HG02870 (cell line): ENCODE measurements around the gene RAD9A.
"Not testable (repeated sequence)": the region's sequence is repeated elsewhere in the genome, so short reads cannot be mapped to it uniquely, and the experiment has no call there.

Experiments used
- ATAC-seq: cut with Tn5 transposase; IDR thresholded peaks from one replicate; pipeline ENCODE4 v1.9.1; 2021; ENCODE audit warnings: mild to moderate bottlenecking, moderate library complexity; ENCODE audit not compliant: unreplicated experiment

The RAD9A gene

GRCh38 chr11:67421430-67422031 is 29.7 kb downstream of the RAD9A start:
- no peak for ATAC-seq

- no peak for ATAC-seq
Measured at GRCh38 chr11:67422891-67423290, 31.1 kb downstream of the RAD9A start.

- ATAC-seq = no peak
Measured at GRCh38 chr11:67423466-67423865, 31.7 kb downstream of the RAD9A start.

GRCh38 chr11:67423891-67424613 is 32.3 kb downstream of the RAD9A start:
- no peak for ATAC-seq

- ATAC-seq = not testable (repeated sequence)
Measured at GRCh38 chr11:67427364-67427859, 35.6 kb downstream of the RAD9A start.

GRCh38 chr11:67428052-67429001 is 36.5 kb downstream of the RAD9A start, which contains the start of gene RPS6KB2:
RPS6KB2 (plus strand) TSS chr11:67428494; CDS start chr11:67428546, 52 bp downstream.
- peak; percentile 82 for ATAC-seq

GRCh38 chr11:67429038-67429668 is 37.4 kb downstream of the RAD9A start:
- ATAC-seq = no peak

GRCh38 chr11:67429722-67430121 is 37.9 kb downstream of the RAD9A start:
- no peak for ATAC-seq

GRCh38 chr11:67431346-67432249 is 39.8 kb downstream of the RAD9A start:
- ATAC-seq = no peak

GRCh38 chr11:67432655-67433349 is 41.0 kb downstream of the RAD9A start:
- no peak for ATAC-seq

- no peak for ATAC-seq
Measured at GRCh38 chr11:67433536-67434394, 42.0 kb downstream of the RAD9A start.

- ATAC-seq = no peak
Measured at GRCh38 chr11:67434395-67434881, 42.7 kb downstream of the RAD9A start.

GRCh38 chr11:67435031-67435726 is 43.4 kb downstream of the RAD9A start:
- ATAC-seq = no peak

GRCh38 chr11:67435727-67436458 is 44.1 kb downstream of the RAD9A start:
- no peak for ATAC-seq

GRCh38 chr11:67436459-67437081 is 44.8 kb downstream of the RAD9A start:
- no peak for ATAC-seq

- ATAC-seq = no peak
Measured at GRCh38 chr11:67437082-67437808, 45.5 kb downstream of the RAD9A start, which contains the start of gene PTPRCAP. PTPRCAP (minus strand) TSS chr11:67437682; CDS start chr11:67437619, 63 bp downstream.
